ENCODE measurements around the gene CLIP1.

CLIP1 gene

DNA sequence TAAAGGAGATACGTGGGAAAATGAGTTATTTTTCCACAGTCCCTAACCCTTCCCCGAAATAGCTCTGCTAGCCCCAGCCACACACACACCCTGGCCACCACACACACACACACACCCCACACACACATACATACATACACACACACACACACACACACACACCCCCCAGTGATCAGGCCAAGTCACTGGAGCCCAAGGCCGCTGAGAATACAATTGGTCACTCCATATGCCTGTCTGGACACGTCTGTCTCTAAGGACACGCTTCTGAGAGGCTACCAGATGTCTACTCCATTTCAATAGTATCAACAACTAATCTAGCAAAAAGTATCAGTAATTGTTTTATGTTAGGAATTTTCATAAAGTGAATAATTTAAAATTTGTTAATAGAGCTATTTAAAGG lies 183.6 kb downstream of the CLIP1 start:
- Histone ChIP-seq H3K27me3 (replicated peaks; ENCODE audit: control insufficient read depth, insufficient read depth, low read length) (no peaks in the 10 kb centered on the region), H3K4me3 (replicated peaks; ENCODE audit: low read depth, low read length) (no peak overlapping the region), H3K36me3 (ENCODE audit: control insufficient read depth, insufficient read depth, low read length) (peaks cover 5% of the 10 kb centered on the region)
- no peak for DNase-seq (ENCODE audit: extremely low read depth, insufficient read length)
- TF ChIP-seq, protein P1, sequence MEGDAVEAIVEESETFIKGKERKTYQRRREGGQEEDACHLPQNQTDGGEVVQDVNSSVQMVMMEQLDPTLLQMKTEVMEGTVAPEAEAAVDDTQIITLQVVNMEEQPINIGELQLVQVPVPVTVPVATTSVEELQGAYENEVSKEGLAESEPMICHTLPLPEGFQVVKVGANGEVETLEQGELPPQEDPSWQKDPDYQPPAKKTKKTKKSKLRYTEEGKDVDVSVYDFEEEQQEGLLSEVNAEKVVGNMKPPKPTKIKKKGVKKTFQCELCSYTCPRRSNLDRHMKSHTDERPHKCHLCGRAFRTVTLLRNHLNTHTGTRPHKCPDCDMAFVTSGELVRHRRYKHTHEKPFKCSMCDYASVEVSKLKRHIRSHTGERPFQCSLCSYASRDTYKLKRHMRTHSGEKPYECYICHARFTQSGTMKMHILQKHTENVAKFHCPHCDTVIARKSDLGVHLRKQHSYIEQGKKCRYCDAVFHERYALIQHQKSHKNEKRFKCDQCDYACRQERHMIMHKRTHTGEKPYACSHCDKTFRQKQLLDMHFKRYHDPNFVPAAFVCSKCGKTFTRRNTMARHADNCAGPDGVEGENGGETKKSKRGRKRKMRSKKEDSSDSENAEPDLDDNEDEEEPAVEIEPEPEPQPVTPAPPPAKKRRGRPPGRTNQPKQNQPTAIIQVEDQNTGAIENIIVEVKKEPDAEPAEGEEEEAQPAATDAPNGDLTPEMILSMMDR (IDR thresholded peaks at IDR 0.05; ENCODE audit: insufficient read depth, low read length, poor library complexity, severe bottlenecking), result no peak

DNA sequence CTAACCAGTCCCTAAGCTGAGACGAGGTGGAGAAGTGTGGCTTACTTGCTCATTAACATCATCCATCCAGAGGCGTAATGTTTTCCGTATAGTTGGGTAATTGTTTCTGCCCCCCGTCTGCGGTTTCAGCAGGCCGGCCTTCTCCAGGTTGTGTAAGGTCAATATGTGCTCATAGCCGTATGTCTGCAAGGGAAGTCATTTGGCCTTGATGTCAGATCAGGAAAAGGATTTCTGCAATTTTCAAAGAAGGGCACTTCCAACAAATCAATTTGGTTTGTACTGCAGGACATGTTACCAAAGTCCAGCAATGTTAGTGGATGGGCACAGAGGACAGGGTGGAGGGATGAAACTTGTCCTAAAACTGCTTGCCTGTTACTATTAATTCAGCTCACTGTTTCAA lies 186.7 kb downstream of the CLIP1 start:
- peaks cover 4% of the 10 kb centered on the region for H3K36me3 ChIP-seq (ENCODE audit: control insufficient read depth, insufficient read depth, low read length)
- DNase-seq (ENCODE audit: extremely low read depth, insufficient read length), result no peak

DNA sequence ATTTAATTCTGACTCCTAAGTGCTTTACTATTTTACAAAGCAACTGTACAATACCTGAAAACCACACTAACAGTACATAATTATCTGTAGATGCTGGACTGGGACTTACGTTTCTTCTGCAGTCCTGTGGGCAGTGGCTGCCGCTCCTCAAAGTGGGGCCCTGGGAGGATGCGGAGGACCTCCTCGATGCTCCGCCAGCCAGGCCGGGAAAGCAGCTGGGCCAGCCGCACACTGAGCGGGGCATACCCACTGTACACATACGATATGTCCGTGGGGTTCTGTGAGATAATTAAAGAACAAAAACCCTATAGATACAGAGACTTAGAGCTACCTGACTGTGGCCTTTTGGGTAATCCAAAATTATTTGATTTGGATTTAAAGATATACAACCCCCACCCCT lies 189.8 kb downstream of the CLIP1 start:
- H3K27me3 ChIP-seq (replicated peaks; ENCODE audit: control insufficient read depth, insufficient read depth, low read length), result no peaks in the 10 kb centered on the region
- TF ChIP-seq, protein P1 (IDR thresholded peaks at IDR 0.05; ENCODE audit: insufficient read depth, low read length, poor library complexity, severe bottlenecking), result no peak
- no peak for DNase-seq (ENCODE audit: extremely low read depth, insufficient read length)
- no peak overlapping the region for H3K4me3 ChIP-seq (replicated peaks; ENCODE audit: low read depth, low read length)
- H3K36me3 ChIP-seq (ENCODE audit: control insufficient read depth, insufficient read depth, low read length), result peaks cover 6% of the 10 kb centered on the region

More for the DNA sequence above, 186.7 kb downstream of the CLIP1 start:
- TF ChIP-seq, protein P1 (IDR thresholded peaks at IDR 0.05; ENCODE audit: insufficient read depth, low read length, poor library complexity, severe bottlenecking), result no peak
- H3K27me3 ChIP-seq (replicated peaks; ENCODE audit: control insufficient read depth, insufficient read depth, low read length), result no peaks in the 10 kb centered on the region
- H3K4me3 ChIP-seq (replicated peaks; ENCODE audit: low read depth, low read length), result no peak overlapping the region

DNA sequence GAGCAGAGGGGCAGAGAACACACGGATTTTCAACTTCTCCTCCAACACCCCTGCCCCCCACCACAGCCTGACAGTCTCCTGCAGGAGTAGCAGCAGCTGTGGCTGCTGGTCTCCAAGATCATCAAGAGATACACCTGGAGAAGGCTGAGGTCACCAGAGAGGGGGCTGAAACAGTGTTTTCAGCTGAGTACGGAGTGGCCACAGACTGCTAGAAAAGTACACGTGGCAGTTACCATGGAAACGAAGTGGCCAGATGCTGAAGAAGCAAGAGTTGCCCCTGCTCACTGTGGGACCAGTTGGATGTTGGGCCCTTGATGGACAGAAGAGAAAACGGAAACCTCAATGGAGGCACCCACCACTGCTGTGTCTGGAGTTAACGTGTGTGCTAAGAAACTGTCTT lies 191.7 kb downstream of the CLIP1 start:
- Histone ChIP-seq H3K36me3 (ENCODE audit: control insufficient read depth, insufficient read depth, low read length) (peaks cover 6% of the 10 kb centered on the region), H3K4me3 (replicated peaks; ENCODE audit: low read depth, low read length) (no peak overlapping the region), H3K27me3 (replicated peaks; ENCODE audit: control insufficient read depth, insufficient read depth, low read length) (no peaks in the 10 kb centered on the region)
- no peak for DNase-seq (ENCODE audit: extremely low read depth, insufficient read length)
- TF ChIP-seq, protein P1 (IDR thresholded peaks at IDR 0.05; ENCODE audit: insufficient read depth, low read length, poor library complexity, severe bottlenecking), result no peak

DNA sequence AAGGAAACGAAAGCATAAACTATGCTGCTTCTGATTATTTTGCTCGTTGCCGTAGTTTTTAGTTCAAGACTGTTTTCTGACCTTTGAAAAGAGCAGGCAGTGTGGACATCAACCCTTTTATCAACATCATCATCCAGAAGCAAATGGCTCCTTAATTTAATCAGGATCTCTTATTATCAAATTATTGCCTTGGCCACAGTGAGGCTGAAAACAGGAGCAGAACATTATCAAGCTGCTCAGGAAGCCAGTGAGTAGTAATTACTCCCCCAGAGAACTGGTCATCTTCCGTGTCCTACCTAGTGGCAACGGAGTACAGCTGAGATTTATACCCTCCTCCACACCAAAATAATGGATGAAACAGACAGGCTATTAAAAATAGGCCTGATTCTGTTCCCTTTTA lies 194.4 kb downstream of the CLIP1 start:
- TF ChIP-seq, protein P1 (IDR thresholded peaks at IDR 0.05; ENCODE audit: insufficient read depth, low read length, poor library complexity, severe bottlenecking), result no peak
- no peaks in the 10 kb centered on the region for H3K27me3 ChIP-seq (replicated peaks; ENCODE audit: control insufficient read depth, insufficient read depth, low read length)
- H3K4me3 ChIP-seq (replicated peaks; ENCODE audit: low read depth, low read length), result no peak overlapping the region
- DNase-seq (ENCODE audit: extremely low read depth, insufficient read length), result no peak
- H3K36me3 ChIP-seq (ENCODE audit: control insufficient read depth, insufficient read depth, low read length), result peaks cover 3% of the 10 kb centered on the region

DNA sequence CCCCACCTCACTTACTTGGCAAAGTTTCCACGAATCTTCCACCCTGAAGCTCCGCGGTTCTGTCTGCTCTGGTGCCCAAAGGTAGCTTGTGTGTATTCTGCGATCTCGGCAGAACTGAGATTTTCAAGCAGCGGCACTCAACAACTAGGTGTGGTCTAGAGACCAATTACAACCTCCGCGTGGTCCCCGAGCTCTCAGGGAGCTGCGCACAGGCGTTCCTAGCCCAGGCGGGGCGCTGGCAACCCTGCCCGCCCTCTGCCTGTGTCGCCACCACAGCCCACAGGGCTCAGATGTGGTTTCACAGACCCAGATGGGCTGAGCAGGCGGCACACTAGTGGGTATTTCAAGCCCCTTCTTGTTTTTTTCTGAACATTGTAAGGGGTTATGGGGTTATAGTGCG lies 195.1 kb downstream of the CLIP1 start:
- Histone ChIP-seq H3K4me3 (replicated peaks; ENCODE audit: low read depth, low read length) (no peak overlapping the region), H3K27me3 (replicated peaks; ENCODE audit: control insufficient read depth, insufficient read depth, low read length) (no peaks in the 10 kb centered on the region), H3K36me3 (ENCODE audit: control insufficient read depth, insufficient read depth, low read length) (peaks cover 3% of the 10 kb centered on the region)
- TF ChIP-seq, protein P1 (IDR thresholded peaks at IDR 0.05; ENCODE audit: insufficient read depth, low read length, poor library complexity, severe bottlenecking), result no peak
- DNase-seq (ENCODE audit: extremely low read depth, insufficient read length), result no peak

Measured in GM06990 (cell line).